ENCODE results near the gene RETSAT. TPM values are rescaled to one million over a fixed set of nuclear protein-coding genes. Genes with fewer than 3 reads are reported as not detected.

Gene RETSAT
- total RNA-seq, 1 experiment from 2014 or later, result 28.4 TPM

DNA sequence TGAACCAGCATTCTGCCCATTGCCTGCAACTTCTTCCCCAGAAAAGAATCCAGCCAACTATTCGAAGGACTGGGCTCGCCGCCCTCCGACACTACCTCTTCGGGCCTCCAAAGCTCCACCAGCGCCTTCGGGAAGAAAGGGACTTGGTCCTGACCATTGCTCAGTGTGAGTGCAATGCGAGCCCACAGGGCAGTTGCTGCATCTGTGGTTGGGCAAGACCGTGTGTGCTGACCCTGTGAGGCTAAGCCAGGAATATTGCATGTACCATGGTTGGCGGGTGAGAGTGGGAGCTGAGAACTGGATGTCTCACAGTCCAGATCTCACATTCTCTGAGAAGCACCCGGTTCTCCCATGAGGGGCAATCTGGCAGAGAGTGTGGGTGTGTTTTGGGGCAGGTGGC lies 16.7 kb upstream of the RETSAT start:
- BruUV-seq (replicated peaks), result no TSS peak
- ChIA-PET CTCF (no interaction called here), POLR2A (ENCODE audit: low non-redundant PET) (no interaction called here)
- no peak overlapping the region for H3K27ac ChIP-seq (ENCODE audit: low read depth, low read length, poor library complexity, severe bottlenecking)
- intact Hi-C loops (cut with micrococcal nuclease; ENCODE audit: unreplicated experiment), result no loop called here
- H3K4me1 ChIP-seq (ENCODE audit: insufficient read depth, low read length, poor library complexity, severe bottlenecking), result no peaks in the 10 kb centered on the region
- H3K9me3 ChIP-seq (ENCODE audit: low read depth, low read length, poor library complexity, severe bottlenecking), result no peaks in the 10 kb centered on the region
- H3K27me3 ChIP-seq (replicated peaks; ENCODE audit: insufficient read depth, low read depth, low read length, poor library complexity), result no peaks in the 10 kb centered on the region
- H3K4me3 ChIP-seq (ENCODE audit: low read depth, low read length, poor library complexity, severe bottlenecking), result no peak overlapping the region
- no peak for TF ChIP-seq EZH2 (IDR thresholded peaks at IDR 0.05; ENCODE audit: borderline replicate concordance, low read depth, low read length, poor library complexity, severe bottlenecking)
- TF ChIP-seq, protein P1, sequence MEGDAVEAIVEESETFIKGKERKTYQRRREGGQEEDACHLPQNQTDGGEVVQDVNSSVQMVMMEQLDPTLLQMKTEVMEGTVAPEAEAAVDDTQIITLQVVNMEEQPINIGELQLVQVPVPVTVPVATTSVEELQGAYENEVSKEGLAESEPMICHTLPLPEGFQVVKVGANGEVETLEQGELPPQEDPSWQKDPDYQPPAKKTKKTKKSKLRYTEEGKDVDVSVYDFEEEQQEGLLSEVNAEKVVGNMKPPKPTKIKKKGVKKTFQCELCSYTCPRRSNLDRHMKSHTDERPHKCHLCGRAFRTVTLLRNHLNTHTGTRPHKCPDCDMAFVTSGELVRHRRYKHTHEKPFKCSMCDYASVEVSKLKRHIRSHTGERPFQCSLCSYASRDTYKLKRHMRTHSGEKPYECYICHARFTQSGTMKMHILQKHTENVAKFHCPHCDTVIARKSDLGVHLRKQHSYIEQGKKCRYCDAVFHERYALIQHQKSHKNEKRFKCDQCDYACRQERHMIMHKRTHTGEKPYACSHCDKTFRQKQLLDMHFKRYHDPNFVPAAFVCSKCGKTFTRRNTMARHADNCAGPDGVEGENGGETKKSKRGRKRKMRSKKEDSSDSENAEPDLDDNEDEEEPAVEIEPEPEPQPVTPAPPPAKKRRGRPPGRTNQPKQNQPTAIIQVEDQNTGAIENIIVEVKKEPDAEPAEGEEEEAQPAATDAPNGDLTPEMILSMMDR (conservative IDR thresholded peaks at IDR 0.05; ENCODE audit: low read depth, low read length), result no peak
- H3K36me3 ChIP-seq (ENCODE audit: insufficient read depth, low read length, poor library complexity, severe bottlenecking), result no peaks in the 10 kb centered on the region
- DNase-seq (ENCODE audit: low spot score), result no peak

DNA sequence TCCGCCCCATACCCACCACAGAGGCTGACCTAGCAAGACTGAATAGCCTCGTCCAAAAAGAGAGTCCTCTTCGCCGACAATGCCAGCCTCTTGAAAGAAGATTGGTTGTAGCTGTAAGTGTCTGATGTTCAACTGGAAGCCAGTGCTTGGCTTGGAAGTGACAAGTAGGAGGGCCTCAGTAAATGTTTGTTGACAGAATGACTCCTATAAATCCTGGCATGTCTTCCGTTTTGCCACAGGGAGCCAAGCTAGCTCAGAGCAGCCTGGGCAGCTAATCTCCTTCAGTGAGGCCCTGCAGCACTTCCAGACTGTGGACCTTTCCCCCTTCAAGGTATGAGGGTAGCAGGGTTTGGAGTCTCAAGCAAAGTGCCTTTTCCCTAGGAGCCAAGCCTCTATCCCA lies 15.2 kb upstream of the RETSAT start:
- Histone ChIP-seq H3K27ac (ENCODE audit: low read depth, low read length, poor library complexity, severe bottlenecking) (peak overlapping the region; percentile 25), H3K27me3 (replicated peaks; ENCODE audit: insufficient read depth, low read depth, low read length, poor library complexity) (no peaks in the 10 kb centered on the region), H3K9me3 (ENCODE audit: low read depth, low read length, poor library complexity, severe bottlenecking) (no peaks in the 10 kb centered on the region), H3K36me3 (ENCODE audit: insufficient read depth, low read length, poor library complexity, severe bottlenecking) (no peaks in the 10 kb centered on the region), H3K4me1 (ENCODE audit: insufficient read depth, low read length, poor library complexity, severe bottlenecking) (no peaks in the 10 kb centered on the region), H3K4me3 (ENCODE audit: low read depth, low read length, poor library complexity, severe bottlenecking) (no peak overlapping the region)
- TF ChIP-seq EZH2 (IDR thresholded peaks at IDR 0.05; ENCODE audit: borderline replicate concordance, low read depth, low read length, poor library complexity, severe bottlenecking), result no peak
- TF ChIP-seq, protein P1 (conservative IDR thresholded peaks at IDR 0.05; ENCODE audit: low read depth, low read length), result no peak
- intact Hi-C loops (cut with micrococcal nuclease; ENCODE audit: unreplicated experiment), result no loop called here
- no peak for DNase-seq (ENCODE audit: low spot score)
- no TSS peak for BruUV-seq (replicated peaks)
- ChIA-PET POLR2A (ENCODE audit: low non-redundant PET) (no interaction called here), CTCF (interaction anchor here (0.6 kb wide), 1 partner anchor 22 kb away, joined by 3 read pairs; no protein-coding TSS in a partner anchor)

DNA sequence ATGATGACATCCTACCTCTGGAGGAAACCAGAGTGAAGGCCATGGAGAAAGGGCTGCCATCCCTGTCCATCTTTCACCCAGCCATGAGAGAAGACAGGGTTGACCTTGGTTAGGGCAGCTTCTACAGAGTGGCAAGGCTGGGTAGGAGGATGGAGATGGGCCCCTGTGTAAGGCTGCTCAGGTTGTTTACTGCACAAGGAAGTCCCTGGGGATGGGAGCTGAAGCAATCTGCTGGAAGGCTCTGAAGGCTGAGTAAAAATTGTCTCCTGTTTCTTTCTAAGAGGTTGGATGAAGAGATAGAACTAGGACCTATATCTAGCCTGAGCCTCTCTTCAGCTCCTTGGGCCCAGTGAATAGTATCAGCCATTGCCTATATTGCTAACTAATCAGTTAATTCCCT lies 14.6 kb upstream of the RETSAT start:
- Histone ChIP-seq H3K27ac (ENCODE audit: low read depth, low read length, poor library complexity, severe bottlenecking) (no peak overlapping the region), H3K27me3 (replicated peaks; ENCODE audit: insufficient read depth, low read depth, low read length, poor library complexity) (no peaks in the 10 kb centered on the region), H3K4me3 (ENCODE audit: low read depth, low read length, poor library complexity, severe bottlenecking) (no peak overlapping the region), H3K4me1 (ENCODE audit: insufficient read depth, low read length, poor library complexity, severe bottlenecking) (no peaks in the 10 kb centered on the region), H3K36me3 (ENCODE audit: insufficient read depth, low read length, poor library complexity, severe bottlenecking) (no peaks in the 10 kb centered on the region), H3K9me3 (ENCODE audit: low read depth, low read length, poor library complexity, severe bottlenecking) (no peaks in the 10 kb centered on the region)
- POLR2A ChIA-PET (ENCODE audit: low non-redundant PET), result no interaction called here
- TF ChIP-seq EZH2 (IDR thresholded peaks at IDR 0.05; ENCODE audit: borderline replicate concordance, low read depth, low read length, poor library complexity, severe bottlenecking), result no peak
- TF ChIP-seq, protein P1 (conservative IDR thresholded peaks at IDR 0.05; ENCODE audit: low read depth, low read length), result no peak
- no TSS peak for BruUV-seq (replicated peaks)
- DNase-seq (ENCODE audit: low spot score), result no peak
- CTCF ChIA-PET, result no interaction called here
- intact Hi-C loops (cut with micrococcal nuclease; ENCODE audit: unreplicated experiment), result no loop called here

Data from A673 (cell line).